Stimulated activated CD4-positive, alpha-beta T cell treated with anti-CD3 and anti-CD28 coated beads, Interleukin-4, amount 100 ng/mL, for 4 hours (primary cell): Measurements from ENCODE around the gene RBM4.
"Not testable (repeated sequence)": the region's sequence is repeated elsewhere in the genome, so short reads cannot be mapped to it uniquely, and the experiment has no call there.

Source experiments
- DNase-seq, 2 experiments: peaks; one replicate each; pipeline ENCODE4 v3.0.0-alpha.2; 2020

Gene RBM4, protein sequence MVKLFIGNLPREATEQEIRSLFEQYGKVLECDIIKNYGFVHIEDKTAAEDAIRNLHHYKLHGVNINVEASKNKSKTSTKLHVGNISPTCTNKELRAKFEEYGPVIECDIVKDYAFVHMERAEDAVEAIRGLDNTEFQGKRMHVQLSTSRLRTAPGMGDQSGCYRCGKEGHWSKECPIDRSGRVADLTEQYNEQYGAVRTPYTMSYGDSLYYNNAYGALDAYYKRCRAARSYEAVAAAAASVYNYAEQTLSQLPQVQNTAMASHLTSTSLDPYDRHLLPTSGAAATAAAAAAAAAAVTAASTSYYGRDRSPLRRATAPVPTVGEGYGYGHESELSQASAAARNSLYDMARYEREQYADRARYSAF

DNA sequence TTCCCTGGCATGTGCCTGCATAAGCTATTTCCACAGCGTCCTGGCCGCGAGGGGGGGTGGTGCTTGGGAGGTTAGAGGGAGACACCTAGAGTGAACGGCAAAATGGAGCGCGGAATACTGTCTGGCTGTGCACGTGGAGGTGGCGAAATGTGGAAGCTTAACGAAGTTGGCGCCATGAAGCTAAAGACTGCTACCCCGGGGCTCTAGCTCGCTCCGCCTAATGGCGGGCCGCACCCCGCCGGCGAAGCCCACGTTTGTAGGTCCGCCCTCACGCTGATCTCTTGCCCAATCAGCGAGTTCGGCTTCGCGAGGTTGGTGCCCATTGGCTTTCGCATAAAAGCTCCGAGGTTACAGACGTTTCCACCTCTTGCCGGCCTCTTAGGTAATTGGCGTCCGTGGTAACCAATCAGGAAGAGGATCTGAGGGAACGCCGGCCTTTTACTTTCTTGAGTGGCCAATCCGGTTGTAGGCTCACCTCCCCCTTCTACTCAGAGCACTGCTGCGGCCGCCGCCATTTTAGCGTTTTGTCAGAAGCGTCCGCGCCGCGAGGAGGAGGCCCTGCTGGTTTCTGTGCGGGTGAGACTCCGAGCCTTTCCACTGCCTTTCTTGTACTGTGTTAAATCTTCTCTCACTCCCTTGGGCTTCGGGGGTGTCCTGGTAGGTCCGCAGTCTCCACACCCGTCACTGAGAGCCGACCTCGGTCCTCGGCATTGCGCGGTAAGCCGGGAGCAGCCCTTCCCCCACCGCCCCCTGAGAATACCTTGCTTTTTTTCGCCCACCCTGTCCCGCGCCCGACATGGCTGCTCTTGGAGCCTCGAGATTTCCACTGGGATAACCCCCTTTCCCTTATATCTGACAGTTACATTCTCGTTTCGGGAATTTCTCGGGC is at the start of gene RBM4:
Gene RBM4, plus strand, starts transcription at position 527 of the 889 bp plus-strand sequence. CDS start 1,009 bp downstream, outside the sequence.
- peak; percentile 86 to 97 for DNase-seq

DNA sequence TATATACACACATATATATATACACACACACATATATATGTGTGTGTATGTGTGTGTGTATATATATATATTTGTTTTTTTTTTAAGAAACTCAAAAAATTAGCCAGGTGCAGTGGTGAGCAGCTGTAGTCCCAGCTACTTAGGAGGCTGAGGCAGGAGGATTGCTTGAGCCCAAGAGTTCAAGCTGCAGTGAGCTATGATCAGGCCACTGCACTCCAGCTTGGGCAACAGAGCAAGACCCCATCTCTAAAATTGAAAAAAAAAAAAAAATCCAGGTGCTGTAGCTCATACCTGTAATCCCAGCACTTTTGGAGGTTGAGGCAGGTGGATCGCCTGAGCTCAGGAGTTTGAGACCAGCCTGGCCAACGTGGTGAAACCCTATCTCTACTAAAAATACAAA is 49.2 kb upstream of the RBM4 start:
- not testable (repeated sequence) for DNase-seq

DNA sequence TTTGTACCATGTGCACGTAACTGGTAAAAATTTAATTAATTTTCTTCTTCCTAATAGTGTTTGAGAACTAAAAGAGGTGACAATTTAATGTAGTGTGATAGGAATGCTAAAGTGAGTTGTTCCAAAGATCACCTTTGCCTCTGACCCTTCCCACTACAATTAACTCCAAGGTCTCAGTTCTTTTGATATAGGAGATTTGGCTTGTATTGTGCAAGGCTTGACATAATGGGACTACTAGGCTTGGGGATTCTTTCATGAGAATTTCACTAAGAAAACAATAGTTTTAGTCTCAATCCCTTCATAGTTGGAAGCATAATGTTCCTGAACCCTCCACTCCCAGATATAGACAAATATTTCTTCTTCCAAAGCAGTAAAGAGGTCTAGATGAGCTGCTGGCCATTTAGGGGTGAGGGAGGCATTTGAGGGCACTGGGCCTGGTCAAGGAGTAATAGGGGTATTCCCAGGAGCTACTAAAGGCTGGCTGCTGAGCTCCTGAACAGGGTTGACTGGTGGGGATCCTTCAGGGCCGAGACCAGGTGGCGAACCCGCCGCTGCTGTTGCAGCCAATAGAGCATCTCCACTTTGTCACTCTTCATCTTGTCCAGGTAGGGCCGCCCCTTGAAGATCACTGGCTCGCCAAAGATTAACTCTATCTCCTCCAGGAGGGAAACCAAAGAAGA is 48.4 kb upstream of the RBM4 start:
- DNase-seq = no peak

DNA sequence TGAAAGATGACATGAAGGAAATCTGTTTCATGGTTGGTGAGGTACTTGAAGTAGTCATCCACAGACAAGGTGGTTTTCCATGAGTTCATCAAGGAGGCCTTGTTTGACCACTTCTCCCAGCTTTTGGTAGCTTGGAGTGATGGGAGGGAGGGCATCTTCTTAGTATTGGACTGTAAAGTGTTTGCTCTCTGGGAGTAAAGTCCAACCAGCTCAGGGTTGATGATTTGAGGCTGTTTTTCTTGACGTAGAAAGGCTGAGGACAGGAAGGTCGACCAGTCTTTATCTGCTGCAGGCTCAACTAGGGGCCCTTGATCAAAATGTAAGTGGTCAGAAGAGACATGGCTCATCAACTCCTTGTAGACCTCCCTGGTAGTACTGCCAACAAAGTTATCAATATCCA is 47.3 kb upstream of the RBM4 start:
- DNase-seq = no peak

DNA sequence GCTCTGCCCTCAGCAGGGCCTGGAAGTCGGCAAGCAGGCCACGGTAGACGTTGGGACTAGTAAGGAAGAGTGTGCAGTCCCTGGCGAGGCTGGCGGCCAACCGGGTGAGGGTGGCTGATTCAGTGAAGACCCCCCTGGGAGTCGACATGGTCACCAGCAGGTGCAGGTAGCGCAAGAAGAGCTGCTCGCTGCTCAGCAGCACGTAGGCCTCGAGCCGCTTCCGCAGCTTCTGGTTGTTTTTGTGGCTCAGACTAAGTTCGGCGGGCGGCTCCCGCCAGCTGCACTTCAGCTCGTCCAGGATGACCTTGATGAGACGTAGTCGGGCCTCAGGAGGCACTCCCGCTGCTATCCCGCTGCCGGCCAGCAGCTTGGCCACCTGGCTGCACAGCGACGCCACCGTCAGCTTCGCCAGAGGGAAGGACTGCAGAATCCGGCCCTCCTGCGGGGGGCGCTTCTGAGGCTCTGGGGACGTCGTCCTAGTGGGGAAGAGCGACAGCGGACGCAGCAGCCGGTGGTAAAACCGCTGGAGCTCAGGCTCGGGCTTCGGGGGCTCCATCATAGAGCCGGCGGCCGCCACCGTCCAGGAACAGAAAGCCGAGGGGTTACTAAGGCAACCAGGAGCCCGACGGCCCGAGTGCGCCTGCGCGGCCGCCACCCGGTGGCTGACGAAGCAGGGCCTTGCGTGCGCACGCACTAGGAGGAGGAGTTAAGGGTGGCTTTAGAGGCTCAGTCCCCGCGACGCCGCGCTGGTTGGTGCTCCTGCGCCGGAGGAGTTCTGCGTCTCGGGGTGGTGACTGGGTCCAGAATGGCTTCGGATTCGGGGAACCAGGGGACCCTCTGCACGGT is 45.8 kb upstream of the RBM4 start, which contains the start of the genes CCDC87 and CCS:
Gene CCDC87, minus strand, starts transcription at position 607 of the 846 bp plus-strand sequence. Its CDS starts 48 bp downstream, at position 559.
Gene CCS, plus strand, starts transcription at position 729 of the 846 bp plus-strand sequence. Its CDS starts 77 bp downstream, at position 806.
- peak; percentile 97 to 99 for DNase-seq

DNA sequence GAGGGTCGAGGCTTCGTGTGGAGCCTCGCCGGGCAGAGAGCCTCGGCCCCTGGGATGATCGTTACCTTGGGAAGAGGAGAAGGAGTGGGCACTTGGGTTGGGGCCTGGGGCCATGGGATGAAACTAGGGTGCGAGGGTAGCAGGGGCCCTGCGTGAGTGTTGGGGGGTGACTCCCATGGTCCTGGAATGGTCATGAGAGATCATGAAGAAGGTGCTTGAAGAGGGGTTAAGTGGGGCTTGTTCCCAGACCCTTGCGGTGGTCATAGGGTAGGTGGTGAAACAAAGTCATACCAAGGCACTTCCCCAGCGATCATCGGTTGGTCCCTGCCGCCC is 45.2 kb upstream of the RBM4 start:
- no peak for DNase-seq

DNA sequence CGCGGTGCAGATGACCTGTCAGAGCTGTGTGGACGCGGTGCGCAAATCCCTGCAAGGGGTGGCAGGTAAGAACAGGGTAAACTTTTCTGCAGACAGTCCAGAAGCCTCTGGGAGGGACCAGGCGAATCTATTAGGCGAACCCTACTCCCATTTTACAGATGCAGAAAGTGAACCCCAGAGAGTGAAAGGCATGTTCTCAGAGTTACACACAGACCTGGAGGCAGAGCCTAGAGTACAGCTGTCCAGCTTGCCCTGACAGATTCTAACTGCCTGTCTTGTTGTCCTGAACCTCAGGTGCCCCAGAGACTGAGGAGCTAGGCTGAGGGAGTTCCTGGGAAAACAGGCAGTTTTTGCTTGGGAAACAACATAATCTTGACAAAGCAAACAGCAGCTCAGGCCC is 44.9 kb upstream of the RBM4 start:
- no peak for DNase-seq

DNA sequence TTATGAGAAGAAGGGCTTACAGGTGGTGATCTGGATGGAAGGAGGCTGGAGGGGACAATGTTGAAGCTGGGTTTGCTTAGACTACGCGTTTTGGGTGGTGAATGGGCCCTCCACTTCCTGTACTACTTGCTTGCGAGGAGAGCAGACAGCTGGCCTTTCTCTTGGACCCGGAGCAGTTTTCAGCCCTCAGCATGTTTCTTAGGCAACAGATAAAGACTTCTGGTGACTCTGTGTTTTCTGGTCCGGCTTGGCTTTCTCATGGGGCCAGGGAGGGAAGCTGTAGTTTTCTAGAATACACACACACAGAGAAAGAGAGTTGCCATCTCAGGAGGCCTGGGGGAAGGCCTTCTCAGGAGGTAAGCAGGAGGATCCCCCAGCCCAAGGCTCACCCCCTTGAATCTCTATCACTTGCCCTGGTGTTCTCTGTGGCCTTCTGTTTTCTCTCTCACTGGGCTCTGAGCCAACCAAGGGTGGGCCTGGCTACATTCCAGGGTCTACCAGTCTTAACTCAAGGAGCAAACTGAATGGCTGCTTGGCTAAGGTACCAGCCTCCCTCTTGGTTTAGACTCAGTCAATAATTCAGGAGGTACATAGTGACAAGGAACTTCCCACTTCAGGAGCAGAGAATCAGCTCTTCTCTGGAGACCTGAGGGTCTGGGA is 43.1 kb upstream of the RBM4 start:
- no peak for DNase-seq

DNA sequence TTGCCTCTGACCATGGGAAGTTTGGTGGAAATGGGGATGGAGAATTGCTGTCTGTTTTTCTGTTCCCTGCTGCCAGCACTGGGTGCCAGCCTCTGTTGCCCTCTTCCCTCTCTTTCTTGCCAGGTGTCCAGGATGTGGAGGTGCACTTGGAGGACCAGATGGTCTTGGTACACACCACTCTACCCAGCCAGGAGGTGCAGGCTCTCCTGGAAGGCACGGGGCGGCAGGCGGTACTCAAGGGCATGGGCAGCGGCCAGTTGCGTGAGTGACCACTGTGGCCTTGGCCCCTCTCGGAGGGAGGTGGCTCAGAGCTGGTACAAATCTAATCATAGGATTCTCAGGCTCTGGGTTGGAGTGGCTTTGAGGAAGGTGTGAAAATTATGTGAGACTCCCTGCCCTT is 39.5 kb upstream of the RBM4 start:
- DNase-seq = no peak

DNA sequence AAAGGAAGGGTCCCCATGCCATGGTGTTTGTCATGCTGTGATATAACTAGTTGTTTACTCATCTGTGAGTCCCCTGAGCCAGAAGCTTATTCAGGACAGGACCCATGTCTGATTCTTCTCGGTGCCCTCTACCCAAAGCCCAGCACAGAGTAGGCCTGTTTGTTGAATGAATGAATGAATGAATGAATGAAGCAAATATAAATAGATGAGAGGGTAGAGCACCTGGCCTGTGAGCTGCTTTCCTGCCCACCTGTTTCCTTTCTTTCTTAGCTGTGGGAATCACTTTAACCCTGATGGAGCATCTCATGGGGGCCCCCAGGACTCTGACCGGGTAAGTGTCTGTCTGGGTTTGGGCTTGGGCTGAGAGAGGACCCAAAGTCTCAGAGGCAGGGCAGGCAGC is 38.3 kb upstream of the RBM4 start:
- no peak for DNase-seq

DNA sequence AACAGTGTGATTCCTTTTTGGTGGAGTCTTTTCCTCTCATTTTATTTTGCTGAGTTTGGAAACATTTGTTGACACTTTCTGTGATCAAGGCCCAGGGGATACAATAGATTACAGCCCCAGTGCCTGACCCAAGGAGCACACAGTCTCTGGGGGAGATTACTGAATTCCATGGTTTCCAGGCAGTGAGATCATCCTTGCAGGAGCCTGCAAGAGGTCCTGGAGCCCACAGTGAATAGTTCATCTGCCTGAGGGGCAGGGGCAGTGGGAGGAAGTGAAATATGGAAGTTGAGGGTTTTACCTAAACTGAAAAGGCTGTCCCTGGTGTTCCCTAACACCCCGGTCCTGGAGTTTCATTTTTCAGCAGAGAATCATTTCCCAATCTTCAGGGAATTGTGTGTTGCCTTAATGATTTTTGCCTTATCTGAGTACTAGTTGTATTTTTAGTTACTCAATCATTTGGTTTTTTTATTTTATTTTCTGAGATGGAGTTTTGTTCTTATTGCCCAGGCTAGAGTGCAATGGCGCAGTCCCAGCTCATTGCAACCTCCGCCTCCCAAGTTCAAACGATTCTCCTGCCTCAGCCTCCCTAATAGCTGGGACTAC is 37.8 kb upstream of the RBM4 start:
- DNase-seq = no peak

DNA sequence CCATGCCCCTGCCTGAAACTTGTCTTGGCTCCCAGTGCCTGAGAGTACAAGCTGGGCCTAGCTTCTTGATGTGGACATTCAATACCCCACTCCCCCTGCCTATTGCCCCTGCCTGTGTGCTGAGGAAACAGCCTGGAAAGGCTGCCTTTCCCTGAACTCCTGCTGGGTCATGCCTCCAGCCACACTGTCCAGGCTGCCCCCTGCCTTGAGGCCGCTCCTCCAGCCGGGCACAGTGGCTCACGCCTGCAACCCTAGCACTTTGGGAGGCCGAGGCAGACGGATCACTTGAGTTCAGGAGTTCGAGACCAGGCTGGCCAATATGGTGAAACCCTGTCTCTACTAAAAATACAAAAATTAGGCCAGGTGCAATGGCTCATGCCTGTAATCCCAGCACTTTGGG is 35.4 kb upstream of the RBM4 start:
- no peak for DNase-seq

DNA sequence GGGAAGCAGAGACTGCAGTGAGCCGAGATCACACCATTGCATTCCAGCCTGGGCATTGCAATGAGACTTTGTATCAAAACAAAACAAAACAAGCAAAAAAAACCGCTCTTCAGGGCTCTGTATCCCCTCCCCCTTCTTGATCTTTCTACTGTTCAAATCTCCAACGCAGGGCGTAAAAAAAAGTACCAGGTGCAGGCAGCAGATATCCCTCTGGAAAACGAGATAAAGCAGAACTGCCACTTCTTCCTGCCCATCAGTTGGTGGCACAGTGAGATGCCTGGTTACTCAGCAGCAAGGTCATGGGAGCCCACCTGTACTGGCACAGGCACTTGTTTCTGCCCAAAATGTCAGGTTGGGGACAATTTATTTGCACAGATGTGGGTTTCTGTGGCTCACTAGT is 34.3 kb upstream of the RBM4 start:
- DNase-seq = no peak

DNA sequence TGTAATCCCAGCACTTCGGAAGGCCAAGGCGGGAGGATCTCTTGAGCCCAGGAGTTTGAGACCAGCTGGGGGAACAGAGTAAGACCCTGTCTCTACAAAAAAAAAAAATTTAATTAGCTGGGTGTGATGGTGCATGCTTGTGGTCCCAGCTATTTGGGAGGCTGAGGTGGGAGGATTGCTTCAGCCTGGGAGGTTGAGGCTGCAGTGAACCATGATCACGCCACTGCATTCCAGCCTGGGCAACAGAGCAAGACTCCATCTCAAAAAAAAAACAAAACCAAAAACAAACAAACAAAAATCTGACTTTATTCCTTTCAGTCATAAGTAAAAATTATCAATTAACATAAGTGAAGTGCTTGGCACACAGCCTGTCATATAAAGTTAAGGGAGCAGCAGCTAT is 31.9 kb upstream of the RBM4 start:
- not testable (repeated sequence) for DNase-seq

DNA sequence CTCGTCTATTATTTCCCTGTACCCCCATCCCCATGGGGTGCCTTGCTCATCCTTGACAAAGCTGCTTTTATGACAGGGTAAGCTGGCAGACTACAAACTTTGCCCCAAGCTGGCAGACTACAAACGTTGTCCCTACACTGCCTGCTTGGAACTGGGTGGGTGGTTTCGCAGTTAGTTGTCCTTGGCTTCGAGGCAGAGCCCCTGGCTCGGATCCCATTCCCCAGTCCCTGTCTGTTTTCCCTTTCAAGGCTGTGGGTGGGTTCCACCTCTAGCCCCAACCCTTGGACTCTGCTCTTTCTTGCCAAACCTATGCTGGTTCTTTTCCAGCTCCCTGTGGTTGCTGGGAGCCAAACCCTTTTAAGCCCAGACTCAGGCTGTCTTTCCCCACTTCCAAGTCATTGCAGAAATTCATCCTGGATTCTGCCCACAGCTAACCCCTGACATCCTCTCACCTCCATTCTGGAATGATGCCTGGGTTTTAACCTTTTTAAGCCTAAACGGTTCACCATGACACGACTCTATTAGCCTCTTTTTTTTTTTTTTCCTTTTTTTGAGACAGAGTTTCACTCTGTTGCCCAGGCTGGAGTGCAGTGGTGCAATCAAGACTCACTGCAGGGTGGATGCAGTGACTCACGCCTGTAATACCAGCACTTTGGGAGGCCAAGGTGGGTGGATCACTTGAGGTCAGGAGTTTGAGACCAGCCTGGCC is 31.2 kb upstream of the RBM4 start:
- no peak for DNase-seq

DNA sequence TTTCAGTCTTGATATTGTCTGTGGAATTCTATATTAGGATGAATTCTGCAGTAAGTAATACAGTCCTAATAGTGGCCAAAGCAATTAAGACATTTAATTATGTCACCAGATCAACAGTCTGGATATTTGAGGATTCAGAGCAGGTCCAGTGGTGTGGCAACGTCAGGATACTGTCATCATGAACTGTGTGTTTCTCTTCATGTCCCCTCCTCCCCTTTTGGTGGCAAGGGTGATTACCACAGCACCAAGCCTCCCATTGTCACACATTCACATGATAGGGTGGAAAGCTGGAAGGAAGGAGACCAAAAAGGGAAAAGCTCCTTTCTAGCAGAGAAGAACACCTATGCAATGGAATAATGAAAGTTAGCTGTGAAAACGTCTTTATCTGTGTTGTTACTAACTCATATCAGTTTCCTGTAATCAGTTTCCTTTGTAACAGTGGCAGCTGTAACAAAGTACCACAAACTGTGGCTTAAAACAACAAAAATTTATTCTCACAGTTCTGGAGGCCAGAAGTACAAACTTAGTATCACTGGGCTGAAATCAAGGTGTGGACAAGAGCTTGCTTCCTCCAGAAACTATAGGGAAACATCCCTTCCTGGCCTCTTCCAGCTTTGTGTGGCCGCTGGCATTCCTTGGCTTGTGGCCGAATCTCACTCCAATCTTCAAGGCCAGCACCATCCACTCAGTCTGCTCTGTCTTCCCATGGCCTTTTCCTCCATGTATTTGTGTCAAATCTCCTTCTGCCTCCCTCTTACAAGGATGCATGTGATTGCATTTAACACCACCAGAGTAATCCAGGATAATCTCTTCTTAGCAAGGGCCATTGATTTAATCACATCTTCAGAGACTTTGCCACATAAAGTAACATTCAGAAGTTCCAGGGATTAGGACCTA is 28.5 kb upstream of the RBM4 start:
- DNase-seq = no peak

DNA sequence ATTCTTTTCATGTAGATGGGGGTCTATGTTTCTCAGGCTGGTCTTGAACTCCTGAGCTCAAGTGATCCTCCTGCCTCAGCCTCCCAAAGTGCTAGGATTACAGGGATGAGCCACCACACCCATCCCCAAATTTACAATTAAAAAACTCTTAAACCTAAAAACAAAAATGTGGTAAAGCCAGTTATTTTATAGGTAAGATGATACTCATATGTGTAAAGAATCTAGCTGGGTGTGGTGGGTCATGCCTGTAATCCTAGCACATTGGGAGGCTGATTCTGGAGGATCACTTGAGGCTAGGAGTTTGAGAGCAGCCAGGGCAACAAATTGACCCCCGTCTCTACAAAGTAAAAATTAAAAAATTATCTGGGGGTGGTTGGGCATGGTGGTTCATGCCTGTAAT is 26.0 kb upstream of the RBM4 start:
- DNase-seq = no peak

DNA sequence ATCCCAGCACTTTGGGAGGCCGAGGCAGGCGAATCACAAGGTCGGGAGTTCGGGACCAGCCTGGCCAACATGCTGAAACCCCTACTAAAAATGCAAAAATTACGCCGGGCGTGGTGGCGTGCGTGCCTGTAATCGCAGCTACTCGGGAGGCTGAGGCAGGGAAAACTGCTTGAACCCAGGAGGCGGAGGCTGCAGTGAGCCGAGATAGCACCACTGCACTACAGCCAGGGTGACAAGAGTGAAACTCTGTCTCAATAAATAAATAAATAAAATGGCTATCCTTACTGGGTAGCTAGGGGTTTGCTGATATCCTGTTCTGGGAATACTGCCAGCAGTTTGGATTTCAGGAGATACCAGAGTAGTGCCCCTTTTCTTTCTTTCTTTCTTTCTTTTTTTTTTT is 24.4 kb upstream of the RBM4 start:
- DNase-seq = no peak

DNA sequence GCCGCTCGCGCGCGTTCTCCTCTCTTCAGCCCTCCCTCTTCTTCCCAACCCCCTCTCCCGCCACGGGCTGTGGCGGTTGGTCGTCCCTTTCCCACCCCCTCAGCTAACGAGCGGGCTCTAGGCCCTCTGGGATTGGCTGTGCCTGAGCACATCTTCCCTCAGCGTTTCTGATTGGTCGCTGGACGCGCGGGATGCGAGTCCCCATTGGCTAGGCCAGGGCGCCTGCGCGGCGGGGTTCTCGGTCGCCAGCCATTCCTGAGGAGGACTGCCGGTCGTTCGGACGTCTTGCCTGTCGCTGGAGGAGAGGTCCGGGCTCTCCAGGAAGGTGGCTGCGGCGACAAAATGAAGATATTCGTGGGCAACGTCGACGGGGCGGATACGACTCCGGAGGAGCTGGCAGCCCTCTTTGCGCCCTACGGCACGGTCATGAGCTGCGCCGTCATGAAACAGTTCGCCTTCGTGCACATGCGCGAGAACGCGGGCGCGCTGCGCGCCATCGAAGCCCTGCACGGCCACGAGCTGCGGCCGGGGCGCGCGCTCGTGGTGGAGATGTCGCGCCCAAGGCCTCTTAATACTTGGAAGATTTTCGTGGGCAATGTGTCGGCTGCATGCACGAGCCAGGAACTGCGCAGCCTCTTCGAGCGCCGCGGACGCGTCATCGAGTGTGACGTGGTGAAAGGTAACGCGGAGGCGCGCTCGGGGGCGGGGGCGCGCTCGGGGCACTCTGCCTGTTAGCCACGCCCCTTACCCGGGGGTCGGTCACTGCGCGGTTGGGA is 21.9 kb upstream of the RBM4 start, which contains the start of gene RBM14:
Gene RBM14, plus strand, starts transcription at position 252 of the 776 bp plus-strand sequence. Its CDS starts 91 bp downstream, at position 343.
- peak; percentile 96 to 99 for DNase-seq
